ENCODE data around the gene NXN. TPM values are rescaled to one million over a fixed set of nuclear protein-coding genes. Genes with fewer than 3 reads are reported as not detected.

NXN gene
- total RNA-seq, 6 experiments from 2014 or later, result 81.7 to 93.8 (median 92.2) TPM

GRCh38 chr17:852349-852748, 127.2 kb downstream of the NXN start:
- Mint-ChIP-seq H3K4me3 (no peak overlapping the region), H3K36me3 (ENCODE audit: low read depth) (no peaks in the 10 kb centered on the region), H3K27me3 (ENCODE audit: insufficient read depth) (peaks cover 4% of the 10 kb centered on the region), H3K9me3 (no peaks in the 10 kb centered on the region), H3K27ac (0 out of 2 replicates have a peak overlapping the region, but pooled peaks have one; percentile 93), H3K4me1 (ENCODE audit: low read depth) (peaks cover 28% of the 10 kb centered on the region)
- DNase-seq, result no peak
- no peak for TF ChIP-seq CTCF (IDR thresholded peaks at IDR 0.05)

DNA sequence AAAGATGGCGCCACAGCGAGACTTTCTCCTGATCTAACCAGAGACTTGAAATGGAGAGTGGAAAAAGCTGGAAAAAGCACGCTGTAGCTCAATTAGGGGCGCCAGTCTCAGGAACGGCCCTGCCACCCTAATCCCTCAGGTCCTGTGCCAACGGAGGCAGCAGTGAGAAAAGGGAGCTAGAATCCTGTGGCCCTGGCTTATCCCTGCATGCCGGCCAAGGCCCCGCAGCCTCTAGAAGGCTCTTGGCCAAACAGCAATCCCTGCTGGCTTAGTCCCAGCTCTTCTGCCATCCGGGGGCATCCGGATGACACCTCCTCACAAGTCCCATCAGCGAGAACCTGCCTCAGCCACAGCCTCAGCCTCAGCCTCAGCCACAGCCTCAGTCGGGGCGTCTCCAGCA, 127.7 kb downstream of the NXN start:
- Mint-ChIP-seq H3K27ac (peak overlapping the region; percentile 93), H3K9me3 (no peaks in the 10 kb centered on the region), H3K4me3 (peak overlapping the region; percentile 81), H3K27me3 (ENCODE audit: insufficient read depth) (peaks cover 4% of the 10 kb centered on the region), H3K4me1 (ENCODE audit: low read depth) (peaks cover 28% of the 10 kb centered on the region), H3K36me3 (ENCODE audit: low read depth) (no peaks in the 10 kb centered on the region)
- no peak for TF ChIP-seq CTCF (IDR thresholded peaks at IDR 0.05)
- no peak for DNase-seq

DNA sequence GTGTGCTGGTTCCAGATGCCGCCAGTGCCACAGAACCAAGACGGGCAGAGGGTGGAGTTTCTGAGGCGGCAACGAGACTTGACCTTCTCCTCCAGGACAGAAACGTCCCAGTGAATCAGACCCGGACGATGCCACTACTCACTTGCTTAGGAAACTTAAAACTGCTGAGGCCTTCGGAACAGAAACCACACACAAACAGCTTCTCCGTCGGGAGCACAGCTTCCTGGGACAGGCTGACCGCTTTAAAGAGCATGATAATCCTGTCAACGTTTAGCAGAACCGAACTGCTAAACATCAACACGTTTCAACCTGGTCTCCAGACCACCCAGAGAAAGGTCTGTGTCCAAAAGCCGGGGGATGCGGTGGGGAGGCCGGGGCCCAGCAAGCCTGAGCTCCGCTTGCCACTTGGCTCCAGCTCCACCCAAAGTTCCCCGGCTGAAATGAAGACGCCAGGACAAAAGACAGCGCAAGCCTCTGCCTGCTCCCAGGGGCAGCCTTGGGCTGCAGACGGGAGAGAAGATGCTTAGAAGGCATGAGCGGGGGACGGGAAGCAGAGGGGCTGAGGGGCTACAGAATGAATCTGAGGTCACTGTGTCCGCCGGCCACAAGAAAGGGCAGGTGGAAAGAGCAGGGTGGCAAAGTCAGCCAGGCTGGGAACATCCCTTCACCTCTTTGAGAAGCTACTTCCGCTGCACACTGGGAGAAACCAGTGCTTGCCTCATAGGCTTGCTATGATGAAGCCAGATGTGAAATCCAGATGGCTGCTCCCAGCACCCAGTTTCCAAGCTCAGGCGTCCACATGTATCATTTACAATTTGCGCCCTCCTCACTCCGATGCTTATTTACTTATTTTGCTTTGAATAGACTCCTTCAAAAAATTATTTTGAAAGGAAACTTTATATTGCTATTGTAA, 128.5 kb downstream of the NXN start:
- Mint-ChIP-seq H3K36me3 (ENCODE audit: low read depth) (no peaks in the 10 kb centered on the region), H3K27me3 (ENCODE audit: insufficient read depth) (peaks cover 4% of the 10 kb centered on the region), H3K4me3 (peak overlapping the region; percentile 81), H3K9me3 (no peaks in the 10 kb centered on the region), H3K27ac (peak overlapping the region; percentile 93), H3K4me1 (ENCODE audit: low read depth) (peaks cover 28% of the 10 kb centered on the region)
- DNase-seq, result peak; percentile 71
- no peak for TF ChIP-seq CTCF (IDR thresholded peaks at IDR 0.05)

- Mint-ChIP-seq H3K27ac (peak overlapping the region; percentile 93), H3K9me3 (no peaks in the 10 kb centered on the region), H3K4me3 (peak overlapping the region; percentile 81), H3K4me1 (ENCODE audit: low read depth) (peaks cover 28% of the 10 kb centered on the region), H3K27me3 (ENCODE audit: insufficient read depth) (peaks cover 4% of the 10 kb centered on the region), H3K36me3 (ENCODE audit: low read depth) (peaks cover 4% of the 10 kb centered on the region)
- no peak for TF ChIP-seq CTCF (IDR thresholded peaks at IDR 0.05)
- no peak for DNase-seq
These were observed 129.3 kb downstream of the NXN start for GRCh38 chr17:850086-850850.

DNA sequence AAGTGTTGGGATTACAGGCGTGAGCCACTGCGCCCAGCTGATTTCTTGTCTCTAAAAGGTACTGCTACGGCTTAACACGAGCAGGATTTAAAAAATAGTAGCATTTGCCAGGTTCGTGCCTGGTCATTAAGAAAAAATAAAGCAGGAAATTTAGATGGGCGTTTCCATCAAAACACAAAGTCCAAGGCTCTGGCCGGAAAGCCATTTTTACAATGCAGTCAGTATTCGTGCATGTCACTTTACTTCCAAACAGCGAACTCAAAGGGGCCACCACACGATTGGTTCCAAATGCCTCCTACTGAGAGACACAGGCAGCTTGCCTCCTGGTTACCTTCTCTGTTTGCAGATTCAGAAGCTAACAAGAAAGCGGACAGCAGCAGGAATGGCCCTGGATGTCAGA, 131.2 kb downstream of the NXN start:
- peaks cover 13% of the 10 kb centered on the region for H3K36me3 Mint-ChIP-seq (ENCODE audit: low read depth)
- no peak overlapping the region for H3K27ac Mint-ChIP-seq
- no peak for TF ChIP-seq CTCF (IDR thresholded peaks at IDR 0.05)
- H3K27me3 Mint-ChIP-seq (ENCODE audit: insufficient read depth), result peaks cover 3% of the 10 kb centered on the region
- peaks cover 28% of the 10 kb centered on the region for H3K4me1 Mint-ChIP-seq (ENCODE audit: low read depth)
- no peak overlapping the region for H3K4me3 Mint-ChIP-seq
- DNase-seq, result no peak
- H3K9me3 Mint-ChIP-seq, result no peaks in the 10 kb centered on the region
